GM04503 (cell line): Measurements from ENCODE around the gene DAPK1.

Experiments
- DNase-seq: peaks from one replicate; pipeline ENCODE4 v3.0.0-alpha.2; 2012; ENCODE audit warnings: low read depth

DAPK1 gene

GRCh38 chr9:87646546-87646945 is 148.9 kb downstream of the DAPK1 start:
- DNase-seq: no peak

GRCh38 chr9:87647114-87647513 is 149.4 kb downstream of the DAPK1 start:
- no peak for DNase-seq

GRCh38 chr9:87648606-87649005 is 150.9 kb downstream of the DAPK1 start:
- no peak for DNase-seq

GRCh38 chr9:87650611-87651295 is 153.1 kb downstream of the DAPK1 start:
- DNase-seq: no peak

- DNase-seq: no peak
Observed at GRCh38 chr9:87651431-87651830, 153.8 kb downstream of the DAPK1 start.

- no peak for DNase-seq
Observed at GRCh38 chr9:87653941-87654340, 156.3 kb downstream of the DAPK1 start.

GRCh38 chr9:87655731-87656130 is 158.1 kb downstream of the DAPK1 start:
- DNase-seq: no peak

GRCh38 chr9:87656485-87656884 is 158.8 kb downstream of the DAPK1 start:
- no peak for DNase-seq

- DNase-seq: no peak
Observed at GRCh38 chr9:87657190-87657589, 159.5 kb downstream of the DAPK1 start.

- DNase-seq: no peak
Observed at GRCh38 chr9:87657893-87658292, 160.2 kb downstream of the DAPK1 start.

GRCh38 chr9:87658511-87658910 is 160.8 kb downstream of the DAPK1 start:
- DNase-seq: no peak

- no peak for DNase-seq
Observed at GRCh38 chr9:87659534-87660419, 162.1 kb downstream of the DAPK1 start.

- DNase-seq: no peak
Observed at GRCh38 chr9:87661241-87661640, 163.6 kb downstream of the DAPK1 start.

GRCh38 chr9:87662808-87663528 is 165.3 kb downstream of the DAPK1 start:
- peak; percentile 37 for DNase-seq

GRCh38 chr9:87663556-87663955 is 165.9 kb downstream of the DAPK1 start:
- DNase-seq: no peak

- no peak for DNase-seq
Observed at GRCh38 chr9:87664153-87665060, 166.7 kb downstream of the DAPK1 start.

- no peak for DNase-seq
Observed at GRCh38 chr9:87665505-87665904, 167.8 kb downstream of the DAPK1 start.

- no peak for DNase-seq
Observed at GRCh38 chr9:87667164-87667738, 169.6 kb downstream of the DAPK1 start.

GRCh38 chr9:87668222-87668621 is 170.6 kb downstream of the DAPK1 start:
- DNase-seq: no peak

- DNase-seq: no peak
Observed at GRCh38 chr9:87668722-87669121, 171.1 kb downstream of the DAPK1 start.

GRCh38 chr9:87670572-87671264 is 173.1 kb downstream of the DAPK1 start:
- DNase-seq: no peak
